Measurements from ENCODE around the gene EBF3.

The EBF3 gene

GRCh38 chr10:129945526-129945925, 18.5 kb downstream of the EBF3 start:
- TF ChIP-seq, protein P1, sequence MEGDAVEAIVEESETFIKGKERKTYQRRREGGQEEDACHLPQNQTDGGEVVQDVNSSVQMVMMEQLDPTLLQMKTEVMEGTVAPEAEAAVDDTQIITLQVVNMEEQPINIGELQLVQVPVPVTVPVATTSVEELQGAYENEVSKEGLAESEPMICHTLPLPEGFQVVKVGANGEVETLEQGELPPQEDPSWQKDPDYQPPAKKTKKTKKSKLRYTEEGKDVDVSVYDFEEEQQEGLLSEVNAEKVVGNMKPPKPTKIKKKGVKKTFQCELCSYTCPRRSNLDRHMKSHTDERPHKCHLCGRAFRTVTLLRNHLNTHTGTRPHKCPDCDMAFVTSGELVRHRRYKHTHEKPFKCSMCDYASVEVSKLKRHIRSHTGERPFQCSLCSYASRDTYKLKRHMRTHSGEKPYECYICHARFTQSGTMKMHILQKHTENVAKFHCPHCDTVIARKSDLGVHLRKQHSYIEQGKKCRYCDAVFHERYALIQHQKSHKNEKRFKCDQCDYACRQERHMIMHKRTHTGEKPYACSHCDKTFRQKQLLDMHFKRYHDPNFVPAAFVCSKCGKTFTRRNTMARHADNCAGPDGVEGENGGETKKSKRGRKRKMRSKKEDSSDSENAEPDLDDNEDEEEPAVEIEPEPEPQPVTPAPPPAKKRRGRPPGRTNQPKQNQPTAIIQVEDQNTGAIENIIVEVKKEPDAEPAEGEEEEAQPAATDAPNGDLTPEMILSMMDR (IDR thresholded peaks at IDR 0.05; ENCODE audit: low read depth, low read length), result no peak
- H3K4me3 ChIP-seq (ENCODE audit: low read depth, low read length), result no peak overlapping the region
- no peak for DNase-seq (ENCODE audit: low read depth, low spot score)
- in situ Hi-C loops (cut with HindIII; ENCODE audit: low sequenced_read_pairs), result no loop called here

DNA sequence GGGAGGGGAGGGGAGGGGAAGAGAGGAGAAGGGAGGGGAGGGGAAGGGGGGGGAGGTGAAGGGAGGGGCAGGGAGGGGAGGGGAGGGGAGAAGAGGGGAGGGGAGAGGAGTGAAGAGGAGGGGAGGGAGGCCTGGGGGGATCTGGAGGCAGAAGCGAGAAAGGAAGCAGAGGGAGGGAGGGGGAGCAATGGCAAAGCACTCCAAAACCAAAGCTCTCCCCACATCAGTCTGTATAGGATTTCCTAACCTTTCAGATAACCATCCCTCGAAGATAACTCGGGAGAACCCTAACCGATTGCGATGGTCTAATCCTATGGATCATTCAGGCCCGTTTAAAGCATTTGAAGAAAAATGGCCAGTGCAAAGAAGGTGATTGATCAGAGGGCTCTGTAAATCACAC, 19.0 kb downstream of the EBF3 start:
- in situ Hi-C loops (cut with HindIII; ENCODE audit: low sequenced_read_pairs), result no loop called here
- TF ChIP-seq, protein P1 (IDR thresholded peaks at IDR 0.05; ENCODE audit: low read depth, low read length), result no peak
- no peak for DNase-seq (ENCODE audit: low read depth, low spot score)
- H3K4me3 ChIP-seq (ENCODE audit: low read depth, low read length), result no peak overlapping the region

GRCh38 chr10:129944456-129944855, 19.6 kb downstream of the EBF3 start:
- in situ Hi-C loops (cut with HindIII; ENCODE audit: low sequenced_read_pairs), result no loop called here

GRCh38 chr10:129942936-129943715, 20.9 kb downstream of the EBF3 start:
- in situ Hi-C loops (cut with HindIII; ENCODE audit: low sequenced_read_pairs), result no loop called here
- H3K4me3 ChIP-seq (ENCODE audit: low read depth, low read length), result no peak overlapping the region
- no peak for DNase-seq (ENCODE audit: low read depth, low spot score)
- TF ChIP-seq, protein P1 (IDR thresholded peaks at IDR 0.05; ENCODE audit: low read depth, low read length), result no peak

More at GRCh38 chr10:129944456-129944855, 19.6 kb downstream of the EBF3 start:
- H3K4me3 ChIP-seq (ENCODE audit: low read depth, low read length), result no peak overlapping the region
- TF ChIP-seq, protein P1 (IDR thresholded peaks at IDR 0.05; ENCODE audit: low read depth, low read length), result no peak
- no peak for DNase-seq (ENCODE audit: low read depth, low spot score)

GRCh38 chr10:129942391-129942790, 21.7 kb downstream of the EBF3 start:
- no peak overlapping the region for H3K4me3 ChIP-seq (ENCODE audit: low read depth, low read length)
- TF ChIP-seq, protein P1 (IDR thresholded peaks at IDR 0.05; ENCODE audit: low read depth, low read length), result no peak
- DNase-seq (ENCODE audit: low read depth, low spot score), result no peak
- in situ Hi-C loops (cut with HindIII; ENCODE audit: low sequenced_read_pairs), result no loop called here

DNA sequence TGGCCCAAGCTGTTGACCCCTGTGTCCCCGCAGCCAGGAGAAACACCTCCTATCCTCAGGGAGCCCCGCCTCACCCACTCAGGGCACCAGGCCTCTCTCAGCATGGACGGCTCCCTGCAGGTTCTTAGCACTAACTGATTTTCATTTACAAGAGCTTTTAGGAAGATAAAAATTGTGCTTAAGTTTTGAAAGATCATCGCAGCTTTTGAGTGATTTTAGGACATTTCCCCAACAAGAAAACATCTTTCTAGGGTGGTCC, 22.1 kb downstream of the EBF3 start:
- no peak for DNase-seq (ENCODE audit: low read depth, low spot score)
- in situ Hi-C loops (cut with HindIII; ENCODE audit: low sequenced_read_pairs), result no loop called here
- TF ChIP-seq, protein P1 (IDR thresholded peaks at IDR 0.05; ENCODE audit: low read depth, low read length), result no peak

More for the DNA sequence above, 22.1 kb downstream of the EBF3 start:
- no peak overlapping the region for H3K4me3 ChIP-seq (ENCODE audit: low read depth, low read length)

All from astrocyte of the spinal cord (primary cell).